HG02870 (cell line): ENCODE results near the gene DUOX2.
A peak's percentile ranks its signal among the peaks of the same experiment; 100 is the strongest.
"Not testable (repeated sequence)": the region's sequence is repeated elsewhere in the genome, so short reads cannot be mapped to it uniquely, and the experiment has no call there.

Source experiments
- ATAC-seq: cut with Tn5 transposase; IDR thresholded peaks from one replicate; pipeline ENCODE4 v1.9.1; 2021; ENCODE audit warnings: mild to moderate bottlenecking, moderate library complexity; ENCODE audit not compliant: unreplicated experiment

DUOX2 gene

DNA sequence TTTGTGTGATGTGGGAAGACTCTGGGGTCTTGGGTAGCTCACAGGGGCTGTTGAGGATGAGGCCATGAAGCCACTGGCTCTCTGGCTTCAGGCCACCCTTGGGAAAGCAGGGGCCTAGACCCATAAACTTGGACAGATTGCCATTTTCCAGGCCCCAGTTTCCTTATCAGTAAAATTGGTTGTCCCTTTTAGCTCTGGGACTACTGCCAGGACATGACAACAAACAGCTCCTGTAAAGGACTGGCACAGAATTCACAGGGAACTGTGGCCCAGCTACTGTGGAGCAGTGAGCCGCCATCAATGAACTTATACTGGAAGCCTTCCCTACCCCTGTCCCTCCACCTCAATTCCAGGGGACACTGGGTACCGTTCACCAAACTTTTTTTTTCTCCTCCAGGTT, 36.6 kb downstream of the DUOX2 start:
- not testable (repeated sequence) for ATAC-seq

- ATAC-seq = not testable (repeated sequence)
Observed at GRCh38 chr15:45075440-45076320, 38.3 kb downstream of the DUOX2 start.

DNA sequence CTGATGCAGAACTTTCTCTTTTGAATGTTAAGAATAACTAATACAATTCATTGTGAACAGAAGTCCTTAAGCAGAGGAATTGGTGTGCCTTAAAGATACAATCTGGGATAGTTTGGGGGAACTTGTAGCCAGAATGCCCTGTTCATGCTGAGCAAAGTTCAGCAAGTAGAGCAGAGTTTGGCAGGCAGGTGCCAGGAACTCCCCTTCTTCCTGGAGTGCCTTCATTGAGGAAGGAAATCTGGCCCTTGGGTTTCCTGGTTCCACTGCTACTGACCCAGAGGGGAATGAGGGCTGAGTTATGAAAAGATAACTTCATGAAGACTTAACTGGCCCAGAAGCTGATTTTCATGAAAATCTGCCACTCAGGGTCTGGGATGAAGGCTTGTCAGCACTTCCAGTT, 40.4 kb downstream of the DUOX2 start:
- ATAC-seq = not testable (repeated sequence)

DNA sequence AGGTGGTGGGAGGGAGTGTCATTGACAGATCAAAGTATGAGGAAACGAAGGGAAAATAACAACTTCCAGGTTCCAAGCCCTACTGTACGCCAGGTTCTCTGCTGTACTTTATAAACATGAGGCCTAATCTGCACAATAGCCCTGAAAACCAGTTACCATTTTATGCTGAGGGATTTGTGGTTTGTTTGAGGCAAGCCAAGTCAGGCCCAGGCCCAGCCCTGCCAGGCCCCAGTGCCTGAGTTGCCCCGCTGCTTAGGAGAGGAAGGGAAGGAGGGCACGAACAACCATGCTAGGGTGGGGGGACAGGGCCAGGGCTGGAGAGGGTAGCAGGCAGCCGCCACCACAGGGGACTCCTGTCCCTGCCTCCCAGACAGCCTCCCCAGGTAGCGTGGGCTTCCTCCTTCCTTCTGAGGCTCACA, 44.0 kb downstream of the DUOX2 start:
- ATAC-seq = not testable (repeated sequence)

- ATAC-seq = no peak
Observed at GRCh38 chr15:45064386-45064785, 49.6 kb downstream of the DUOX2 start.

GRCh38 chr15:45062301-45062700, 51.7 kb downstream of the DUOX2 start:
- ATAC-seq = not testable (repeated sequence)

- not testable (repeated sequence) for ATAC-seq
Observed at GRCh38 chr15:45058690-45059675, 55.0 kb downstream of the DUOX2 start.

DNA sequence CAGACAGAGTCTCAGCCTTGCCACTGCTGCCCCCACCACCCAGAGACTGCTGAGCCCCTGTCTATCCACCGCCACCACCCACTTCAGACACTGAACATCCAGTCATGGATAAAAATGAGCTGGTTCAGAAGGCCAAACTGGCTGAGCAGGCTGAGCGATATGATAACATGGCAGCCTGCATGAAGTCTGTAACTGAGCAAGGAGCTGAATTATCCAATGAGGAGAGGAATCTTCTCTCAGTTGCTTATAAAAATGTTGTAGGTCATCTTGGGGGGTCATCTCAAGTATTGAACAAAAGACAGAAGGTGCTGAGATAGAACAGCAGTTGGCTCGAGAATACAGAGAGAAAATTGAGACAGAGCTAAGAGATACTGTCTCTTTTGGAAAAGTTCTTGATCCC, 61.3 kb downstream of the DUOX2 start:
- ATAC-seq = not testable (repeated sequence)

DNA sequence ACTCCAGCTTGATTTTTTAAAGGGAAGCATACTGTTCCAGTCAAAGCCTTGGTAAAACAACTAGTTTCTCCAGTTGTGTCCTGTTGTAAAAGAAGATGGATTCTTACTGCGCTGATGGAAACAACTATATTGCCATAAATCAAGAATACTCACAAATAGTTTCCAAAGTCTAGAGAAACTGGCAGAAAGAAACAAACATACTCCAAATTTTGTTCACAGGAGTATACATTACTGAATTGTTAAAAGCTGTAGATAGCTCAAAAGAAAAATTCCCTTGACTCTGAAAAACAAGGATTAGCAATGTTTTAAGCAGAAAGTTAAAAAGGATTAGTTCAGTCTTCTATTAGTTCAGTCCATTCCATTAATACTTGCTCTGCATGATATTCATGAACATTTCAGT, 63.4 kb downstream of the DUOX2 start:
- ATAC-seq = no peak

DNA sequence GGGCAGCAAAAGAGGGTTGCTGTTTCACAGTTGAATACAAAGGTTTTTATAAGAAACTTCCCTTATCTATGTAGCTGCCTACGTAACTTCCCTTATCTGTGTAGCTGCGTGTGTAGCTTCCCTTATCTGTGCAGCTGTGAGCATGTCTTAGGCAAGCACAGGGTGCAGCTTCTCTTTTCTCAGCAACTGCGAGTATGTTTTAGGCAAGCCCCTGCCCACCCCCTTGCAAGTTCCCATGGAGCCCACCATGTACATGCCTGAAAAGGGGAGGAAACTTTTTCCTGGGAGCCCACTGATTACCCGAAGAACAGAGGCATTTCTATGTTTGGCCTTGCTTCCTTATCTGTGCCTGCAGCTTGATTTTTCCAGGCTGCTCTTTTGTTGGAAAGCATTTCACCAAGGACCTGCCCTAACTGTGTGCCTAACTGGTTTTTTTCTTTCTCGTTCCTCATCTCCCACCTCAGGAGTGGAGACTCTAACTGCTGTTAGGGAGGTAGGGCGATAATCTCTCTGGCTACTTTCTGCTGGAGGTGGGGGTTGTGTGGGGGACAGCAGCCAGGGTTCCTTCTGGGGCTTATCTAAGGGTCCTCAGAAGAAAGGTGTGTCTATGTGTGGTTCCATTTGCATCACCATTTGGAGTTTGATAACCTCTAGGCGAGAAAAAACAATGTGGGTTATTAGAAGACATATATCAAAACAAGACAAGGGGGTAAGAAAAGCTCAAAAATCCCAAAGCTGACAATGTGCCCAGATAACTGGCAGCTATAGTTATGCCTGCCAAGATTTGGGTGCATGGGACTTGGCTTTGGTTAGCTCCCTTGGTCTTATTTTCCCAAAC, 65.0 kb downstream of the DUOX2 start:
- ATAC-seq = peak; percentile 67

DNA sequence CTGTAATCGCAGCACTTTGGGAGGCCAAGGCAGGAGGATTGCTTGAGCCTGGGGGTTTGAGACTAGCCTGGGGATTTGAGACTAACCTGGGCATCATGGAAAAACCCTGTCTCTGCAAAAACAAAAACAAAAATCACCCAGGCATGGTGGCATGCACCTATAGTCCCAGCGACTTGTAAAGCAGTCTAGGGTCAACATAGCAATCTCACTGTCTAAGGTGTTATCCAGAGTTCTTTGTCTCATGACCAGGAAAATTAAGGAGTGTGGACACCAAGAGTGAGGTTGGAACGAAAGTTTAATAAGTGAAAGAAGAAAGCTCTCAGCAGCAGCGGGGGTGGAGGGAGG, 65.6 kb downstream of the DUOX2 start:
- not testable (repeated sequence) for ATAC-seq

DNA sequence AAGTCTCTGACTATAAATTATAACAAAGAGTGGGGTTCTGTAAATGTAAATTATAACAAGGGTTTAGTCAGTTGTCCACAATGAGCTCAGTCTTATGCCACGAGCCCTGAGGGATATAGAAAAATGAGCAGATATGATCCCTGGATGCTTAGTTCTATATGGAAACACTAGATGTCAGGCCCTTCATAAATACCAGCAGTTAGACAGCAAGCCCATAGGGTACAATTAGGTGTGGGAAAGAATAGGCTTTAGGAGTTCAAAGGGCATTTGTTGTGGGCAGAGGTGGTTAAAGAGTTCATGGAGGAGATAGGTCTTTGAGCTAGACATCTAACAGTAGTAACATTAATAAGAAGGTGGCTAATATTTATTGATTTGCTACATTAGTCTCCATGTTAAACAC, 69.7 kb downstream of the DUOX2 start:
- not testable (repeated sequence) for ATAC-seq

DNA sequence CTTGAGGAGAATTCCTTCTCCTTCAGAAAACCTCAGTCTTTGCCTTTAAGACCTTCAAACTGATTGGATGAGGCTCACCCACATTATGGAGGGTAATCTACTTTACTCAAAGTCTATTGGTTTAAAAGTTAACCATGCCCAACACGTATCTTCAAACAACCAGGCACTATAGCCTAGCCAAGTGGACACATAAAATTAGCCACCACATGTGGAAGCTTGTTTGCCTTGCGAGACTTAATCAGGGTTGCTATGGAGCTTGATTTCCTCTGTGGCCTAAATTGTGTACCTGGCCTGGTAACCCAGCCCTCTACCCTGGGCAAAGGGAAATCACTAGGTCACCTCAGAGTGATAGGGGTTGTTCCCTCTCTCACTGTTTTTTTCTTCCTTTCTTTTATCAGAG, 71.1 kb downstream of the DUOX2 start:
- not testable (repeated sequence) for ATAC-seq
